Vagina (tissue), 2 donors: Measurements from ENCODE around the gene EFNA4.

ENCODE experiments used
- POLR2A ChIP-seq, 2 donors: fragments of 450-650 bp; IDR thresholded peaks; one replicate each; pipeline ENCODE4 v1.6.1; 2017; ENCODE audit warnings: antibody characterized with exemption in 2 of 2, mild to moderate bottlenecking in 2 of 2, moderate library complexity in 2 of 2
- POLR2AphosphoS5 ChIP-seq, 2 donors: sonication (generic); formaldehyde crosslinking; IDR thresholded peaks; one replicate each; pipeline ENCODE4 v1.9.0; 2017; ENCODE audit warnings: antibody characterized with exemption in 2 of 2, mild to moderate bottlenecking in 2 of 2, low read depth in 1 of 2; ENCODE audit not compliant: insufficient read depth in 1 of 2
- TF ChIP-seq, protein P1 (sequence below), 3 experiments: fragments of 450-650 bp in 2 of 3; fragments of 200-600 bp in 1 of 3; sonication (generic) in 1 of 3; IDR thresholded peaks; one replicate each; pipeline ENCODE4 v1.5.1; 2017 to 2019; ENCODE audit warnings: antibody characterized with exemption in 3 of 3, mild to moderate bottlenecking in 2 of 3, moderate library complexity in 2 of 3

DNA sequence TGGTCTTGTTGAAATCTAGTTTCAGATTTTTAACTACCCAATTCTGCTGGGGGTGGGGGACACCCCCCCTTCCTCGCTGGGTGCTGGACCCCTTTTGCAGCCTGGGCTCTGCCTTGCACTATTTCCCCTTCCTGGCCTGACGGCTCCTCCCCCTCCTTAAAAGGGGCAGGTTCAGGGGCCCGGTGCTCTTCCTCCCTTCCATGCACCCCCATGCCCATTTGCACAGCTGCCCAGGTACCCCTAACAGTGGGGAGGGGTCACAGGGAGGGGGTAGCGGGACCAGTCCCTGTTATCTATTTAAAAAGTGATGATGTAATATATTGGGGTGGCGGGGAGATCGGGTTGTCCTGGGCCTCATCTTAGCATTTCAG, 45.6 kb upstream of the EFNA4 start:
- TF ChIP-seq, protein P1, sequence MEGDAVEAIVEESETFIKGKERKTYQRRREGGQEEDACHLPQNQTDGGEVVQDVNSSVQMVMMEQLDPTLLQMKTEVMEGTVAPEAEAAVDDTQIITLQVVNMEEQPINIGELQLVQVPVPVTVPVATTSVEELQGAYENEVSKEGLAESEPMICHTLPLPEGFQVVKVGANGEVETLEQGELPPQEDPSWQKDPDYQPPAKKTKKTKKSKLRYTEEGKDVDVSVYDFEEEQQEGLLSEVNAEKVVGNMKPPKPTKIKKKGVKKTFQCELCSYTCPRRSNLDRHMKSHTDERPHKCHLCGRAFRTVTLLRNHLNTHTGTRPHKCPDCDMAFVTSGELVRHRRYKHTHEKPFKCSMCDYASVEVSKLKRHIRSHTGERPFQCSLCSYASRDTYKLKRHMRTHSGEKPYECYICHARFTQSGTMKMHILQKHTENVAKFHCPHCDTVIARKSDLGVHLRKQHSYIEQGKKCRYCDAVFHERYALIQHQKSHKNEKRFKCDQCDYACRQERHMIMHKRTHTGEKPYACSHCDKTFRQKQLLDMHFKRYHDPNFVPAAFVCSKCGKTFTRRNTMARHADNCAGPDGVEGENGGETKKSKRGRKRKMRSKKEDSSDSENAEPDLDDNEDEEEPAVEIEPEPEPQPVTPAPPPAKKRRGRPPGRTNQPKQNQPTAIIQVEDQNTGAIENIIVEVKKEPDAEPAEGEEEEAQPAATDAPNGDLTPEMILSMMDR (IDR thresholded peaks at IDR 0.05) = no peak
- TF ChIP-seq POLR2A (IDR thresholded peaks at IDR 0.05) (no peak), POLR2AphosphoS5 (IDR thresholded peaks at IDR 0.05; ENCODE audit: insufficient read depth in 1 of 2, low read depth in 1 of 2) (no peak)
